Kidney (tissue), 14 donors: ENCODE data around the gene CYTH1. TPM values are rescaled to one million over a fixed set of nuclear protein-coding genes. Genes with fewer than 3 reads are reported as not detected.

ENCODE experiments used
- DNase-seq, 5 donors: peaks; one replicate each; pipeline ENCODE4 v3.0.0-alpha.2; 2013 to 2020
- FAIRE-seq: peaks from 2 replicates; lab custom pipeline; 2012; peaks lifted over from hg19 to GRCh38; lab: Jason Lieb, UNC
- H3K27ac ChIP-seq, 2 donors: one replicate each; pipeline ENCODE4 v1.7.0; 2013; ENCODE audit warnings: low read depth in 2 of 2, low read length in 2 of 2, inconsistent platforms in 1 of 2
- H3K27me3 ChIP-seq: one replicate; pipeline ENCODE4 v1.7.1; 2013; ENCODE audit warnings: low read length, inconsistent platforms; ENCODE audit not compliant: control insufficient read depth, insufficient read depth
- H3K36me3 ChIP-seq, 3 donors: one replicate each; pipeline versions ENCODE4 v1.7.0 to v1.7.1; 2013; ENCODE audit warnings: low read length in 3 of 3, control low read depth in 1 of 3, inconsistent platforms in 1 of 3; ENCODE audit not compliant: insufficient read depth in 3 of 3, control insufficient read depth in 2 of 3
- H3K4me1 ChIP-seq, 3 donors: one replicate each; pipeline versions ENCODE4 v1.7.0 to v1.7.1; 2013; ENCODE audit warnings: low read length in 3 of 3, inconsistent platforms in 1 of 3, low read depth in 1 of 3; ENCODE audit not compliant: control insufficient read depth in 2 of 3, insufficient read depth in 2 of 3
- H3K4me3 ChIP-seq, 3 donors: one replicate each; pipeline versions ENCODE4 v1.7.0 to v1.8.1; 2013; ENCODE audit warnings: low read length in 3 of 3, control low read depth in 1 of 3, inconsistent platforms in 1 of 3
- H3K9ac ChIP-seq, 3 donors: one replicate each; pipeline versions ENCODE4 v1.7.0 to v1.7.1; 2013; ENCODE audit warnings: low read length in 3 of 3, control low read depth in 1 of 3, inconsistent platforms in 1 of 3
- H3K9me3 ChIP-seq, 3 donors: one replicate each; pipeline versions ENCODE4 v1.7.0 to v1.7.1; 2013; ENCODE audit warnings: low read length in 3 of 3, control low read depth in 1 of 3, inconsistent platforms in 1 of 3; ENCODE audit not compliant: control insufficient read depth in 2 of 3, insufficient read depth in 1 of 3
- intact Hi-C: fragments of 100-400 bp; cut with DNase I; formaldehyde crosslinking; loops from one replicate; pipeline ENCODE4 v1.11.1; 2022
- polyA plus RNA-seq: library from polyadenylated mRNA; stranded (reverse); fragments of 350-450 nt; fragmentation: Illumina TruSeq; extraction: RNeasy Lipid Tissue Mini Kit (QIAGEN cat#74804); gene quantifications from one replicate; pipeline ENCODE4 v1.2.3, GENCODE V29; 2014; ENCODE audit warnings: low read depth, low replicate concordance; ENCODE audit not compliant: insufficient read depth
- total RNA-seq: library from RNA; stranded (reverse); fragmentation: NEBNext Ultra II Directional; extraction: Animal tissue kit (Norgen Biotek cat#: 25700); gene quantifications from one replicate; pipeline ENCODE4 v1.2.1, GENCODE V29; 2021
- TF ChIP-seq, protein P1 (sequence below): IDR thresholded peaks from 3 replicates; pipeline ENCODE4 v1.5.1; 2012; ENCODE audit warnings: mild to moderate bottlenecking, moderate library complexity, borderline replicate concordance; ENCODE audit not compliant: insufficient read depth; ENCODE audit errors: extremely low read depth
- donor health status: control.
- donor health status: control.
- donor health status: control.
- donor health status: control.
- donor health status: control.
- donor health status: DM: yes; HTN: yes; CAD: no.
- donor health status: Normal renal cell carcinoma (clear cell type).

CYTH1 gene
- total and polyA plus RNA-seq, 2 donors from 2014 or later = 25.3 to 59.7 TPM

DNA sequence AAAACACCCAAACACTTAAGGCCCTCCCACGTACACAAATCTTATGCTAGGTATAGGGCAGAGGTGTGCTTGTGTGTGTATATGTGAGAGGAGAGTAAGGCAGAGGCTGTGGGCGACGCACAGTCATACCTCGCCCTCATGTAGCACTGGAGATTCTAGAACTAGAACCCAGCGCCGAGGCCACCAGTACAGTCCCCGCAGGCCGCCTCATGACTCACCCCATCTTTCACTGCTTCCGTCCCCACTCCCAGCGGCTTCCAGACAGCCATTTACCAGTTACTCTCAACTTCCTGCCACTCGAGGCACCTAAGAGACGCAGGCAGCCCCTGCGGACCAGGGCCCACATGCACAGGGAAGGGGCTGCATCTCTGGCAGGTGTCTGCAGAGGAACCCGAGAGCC is 23.2 kb upstream of the CYTH1 start:
- peak overlapping the region; percentile 7 to 81 for H3K27ac ChIP-seq
- H3K9me3 ChIP-seq = no peaks in the 10 kb centered on the region
- H3K36me3 ChIP-seq = peaks cover 2 to 51% (median 35%) of the 10 kb centered on the region in 3 donors
- no peak for FAIRE-seq
- TF ChIP-seq, protein P1, sequence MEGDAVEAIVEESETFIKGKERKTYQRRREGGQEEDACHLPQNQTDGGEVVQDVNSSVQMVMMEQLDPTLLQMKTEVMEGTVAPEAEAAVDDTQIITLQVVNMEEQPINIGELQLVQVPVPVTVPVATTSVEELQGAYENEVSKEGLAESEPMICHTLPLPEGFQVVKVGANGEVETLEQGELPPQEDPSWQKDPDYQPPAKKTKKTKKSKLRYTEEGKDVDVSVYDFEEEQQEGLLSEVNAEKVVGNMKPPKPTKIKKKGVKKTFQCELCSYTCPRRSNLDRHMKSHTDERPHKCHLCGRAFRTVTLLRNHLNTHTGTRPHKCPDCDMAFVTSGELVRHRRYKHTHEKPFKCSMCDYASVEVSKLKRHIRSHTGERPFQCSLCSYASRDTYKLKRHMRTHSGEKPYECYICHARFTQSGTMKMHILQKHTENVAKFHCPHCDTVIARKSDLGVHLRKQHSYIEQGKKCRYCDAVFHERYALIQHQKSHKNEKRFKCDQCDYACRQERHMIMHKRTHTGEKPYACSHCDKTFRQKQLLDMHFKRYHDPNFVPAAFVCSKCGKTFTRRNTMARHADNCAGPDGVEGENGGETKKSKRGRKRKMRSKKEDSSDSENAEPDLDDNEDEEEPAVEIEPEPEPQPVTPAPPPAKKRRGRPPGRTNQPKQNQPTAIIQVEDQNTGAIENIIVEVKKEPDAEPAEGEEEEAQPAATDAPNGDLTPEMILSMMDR = no peak
- H3K9ac ChIP-seq = no peak overlapping the region
- no peaks in the 10 kb centered on the region for H3K27me3 ChIP-seq
- no peak for DNase-seq
- H3K4me1 ChIP-seq = no peaks in the 10 kb centered on the region
- no peak overlapping the region for H3K4me3 ChIP-seq
- intact Hi-C loops = no loop called here

DNA sequence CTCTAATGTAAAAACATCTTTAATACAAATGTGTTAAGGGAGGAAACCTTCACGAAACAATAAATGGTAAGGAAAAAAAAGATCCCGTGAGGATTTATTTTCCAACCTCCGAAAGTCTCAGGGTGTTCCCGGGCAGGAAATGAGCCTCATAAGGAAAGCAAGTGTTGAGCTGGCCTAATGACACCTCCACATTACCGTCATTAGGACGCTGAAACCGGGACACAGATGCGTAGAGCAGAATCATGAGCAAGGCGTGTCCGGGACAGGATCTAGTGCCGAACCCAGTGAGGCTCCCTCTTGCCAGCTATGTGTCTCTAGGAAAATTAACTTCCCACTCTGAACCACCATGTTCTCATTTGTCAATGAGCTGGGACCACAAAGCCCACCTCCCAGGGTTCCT is 22.7 kb upstream of the CYTH1 start:
- DNase-seq = peak in 1 of 5 donors; percentile 42
- peak overlapping the region in 1 of 2 donors; percentile 81 for H3K27ac ChIP-seq
- TF ChIP-seq, protein P1 = no peak
- no peak overlapping the region for H3K9ac ChIP-seq
- no peaks in the 10 kb centered on the region for H3K4me1 ChIP-seq
- H3K9me3 ChIP-seq = no peaks in the 10 kb centered on the region
- FAIRE-seq = no peak
- intact Hi-C loops = no loop called here
- H3K36me3 ChIP-seq = peaks cover 2 to 47% (median 35%) of the 10 kb centered on the region in 3 donors
- no peaks in the 10 kb centered on the region for H3K27me3 ChIP-seq
- H3K4me3 ChIP-seq = no peak overlapping the region

DNA sequence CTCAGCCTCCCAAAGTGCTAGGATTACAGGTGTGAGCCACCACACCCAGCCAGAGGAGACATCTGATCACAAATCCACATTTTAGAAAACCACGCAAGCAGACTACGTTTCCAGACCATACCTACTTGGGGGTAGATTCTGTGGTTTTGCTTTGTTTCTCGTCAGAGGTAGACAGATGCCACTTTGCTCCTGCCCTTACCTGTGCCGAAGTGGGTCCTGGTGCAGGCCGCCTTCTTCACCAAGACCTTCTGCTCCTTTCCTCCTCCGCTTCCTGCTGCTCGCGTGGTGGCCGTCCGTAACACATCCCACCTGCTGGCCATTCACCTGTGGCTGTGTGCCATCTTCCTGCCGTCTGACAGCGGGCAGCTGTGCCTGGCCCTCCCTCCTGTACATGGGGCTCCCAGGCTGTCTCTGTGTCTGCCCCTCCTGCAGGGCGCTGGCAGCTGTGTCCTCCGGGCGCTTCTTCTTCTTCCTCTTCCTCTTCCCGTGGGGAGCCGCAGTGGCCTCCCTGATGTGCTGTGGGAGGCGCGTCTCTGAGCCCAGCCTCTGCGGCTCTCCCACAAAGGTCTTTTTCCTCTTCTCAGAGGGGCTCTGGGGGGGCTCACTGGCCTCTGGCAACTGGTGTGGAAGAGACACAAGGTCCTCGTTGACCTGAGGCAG is 21.2 kb upstream of the CYTH1 start:
- DNase-seq (no peak), FAIRE-seq (no peak)
- Histone ChIP-seq H3K4me1 (no peaks in the 10 kb centered on the region), H3K9ac (no peak overlapping the region), H3K27me3 (no peaks in the 10 kb centered on the region), H3K27ac (peak overlapping the region in 1 of 2 donors; percentile 54), H3K4me3 (no peak overlapping the region), H3K36me3 (peaks cover 2 to 38% (median 37%) of the 10 kb centered on the region in 3 donors), H3K9me3 (no peaks in the 10 kb centered on the region)
- TF ChIP-seq, protein P1 = no peak
- intact Hi-C loops = no loop called here
